A549 (cell line): ENCODE results near the gene KRT5.

Experiments used
- CEBPB ChIP-seq, 2 experiments: fragments of >200 bp in 1 of 2; sonication (Bioruptor Twin) in 1 of 2; formaldehyde crosslinking in 1 of 2; IDR thresholded peaks; 2 replicates each; pipeline ENCODE4 v1.6.1; 2012 to 2016
- MAX ChIP-seq: IDR thresholded peaks from 2 replicates; pipeline ENCODE4 v1.6.1; 2012
- NPAS2 ChIP-seq: fragments of 250-450 bp; sonication (Bioruptor Pico); IDR thresholded peaks from 2 replicates; pipeline ENCODE4 v1.8.0; 2022; ENCODE audit warnings: mild to moderate bottlenecking, moderate library complexity, borderline replicate concordance
- PBX3 ChIP-seq: IDR thresholded peaks from 2 replicates; pipeline ENCODE4 v1.6.1; 2012
- POLR2AphosphoS2 ChIP-seq: conservative IDR thresholded peaks from 2 replicates; pipeline ENCODE4 v1.6.1; 2012; ENCODE audit warnings: low read length, improper control_type of control experiment, inconsistent platforms
- TF ChIP-seq, protein P1 (sequence below): fragments of >200 bp; sonication (Bioruptor Twin); formaldehyde crosslinking; IDR thresholded peaks from 3 replicates; pipeline ENCODE4 v1.5.1; 2016

DNA sequence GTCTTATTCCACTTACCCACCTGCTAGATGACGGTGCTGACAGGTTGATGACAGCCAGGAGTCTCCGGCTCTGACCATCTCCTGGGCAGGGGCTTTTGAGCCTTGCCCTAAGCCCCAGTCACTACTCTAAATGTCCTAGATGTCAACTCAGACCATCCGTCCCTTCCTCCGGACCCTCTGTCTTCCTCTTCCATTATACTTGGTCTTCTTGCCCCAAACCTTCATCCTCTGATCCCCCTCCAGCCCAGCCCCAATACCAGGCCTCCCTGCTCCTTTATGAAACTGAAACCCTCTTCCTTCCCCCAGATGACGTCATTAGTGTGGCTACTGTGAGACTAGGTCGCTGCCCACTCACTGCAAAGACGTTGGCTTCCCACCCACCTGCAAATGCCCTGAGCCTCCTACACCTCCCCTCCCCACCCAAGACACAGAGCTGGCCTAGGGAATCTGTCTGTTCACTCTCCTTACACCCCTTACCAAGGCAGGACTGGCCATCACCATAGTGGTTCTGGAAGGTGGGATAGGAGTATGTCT is 22.7 kb upstream of the KRT5 start:
- TF ChIP-seq NPAS2, result no peak
- TF ChIP-seq POLR2AphosphoS2, result no peak
- TF ChIP-seq, protein P1, sequence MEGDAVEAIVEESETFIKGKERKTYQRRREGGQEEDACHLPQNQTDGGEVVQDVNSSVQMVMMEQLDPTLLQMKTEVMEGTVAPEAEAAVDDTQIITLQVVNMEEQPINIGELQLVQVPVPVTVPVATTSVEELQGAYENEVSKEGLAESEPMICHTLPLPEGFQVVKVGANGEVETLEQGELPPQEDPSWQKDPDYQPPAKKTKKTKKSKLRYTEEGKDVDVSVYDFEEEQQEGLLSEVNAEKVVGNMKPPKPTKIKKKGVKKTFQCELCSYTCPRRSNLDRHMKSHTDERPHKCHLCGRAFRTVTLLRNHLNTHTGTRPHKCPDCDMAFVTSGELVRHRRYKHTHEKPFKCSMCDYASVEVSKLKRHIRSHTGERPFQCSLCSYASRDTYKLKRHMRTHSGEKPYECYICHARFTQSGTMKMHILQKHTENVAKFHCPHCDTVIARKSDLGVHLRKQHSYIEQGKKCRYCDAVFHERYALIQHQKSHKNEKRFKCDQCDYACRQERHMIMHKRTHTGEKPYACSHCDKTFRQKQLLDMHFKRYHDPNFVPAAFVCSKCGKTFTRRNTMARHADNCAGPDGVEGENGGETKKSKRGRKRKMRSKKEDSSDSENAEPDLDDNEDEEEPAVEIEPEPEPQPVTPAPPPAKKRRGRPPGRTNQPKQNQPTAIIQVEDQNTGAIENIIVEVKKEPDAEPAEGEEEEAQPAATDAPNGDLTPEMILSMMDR, result no peak
- no peak for TF ChIP-seq CEBPB (IDR thresholded peaks at IDR 0.05)
- no peak for TF ChIP-seq MAX
- TF ChIP-seq PBX3, result no peak
